H9 (cell line): Measurements from ENCODE around the gene LEKR1. TPM values are rescaled to one million over a fixed set of nuclear protein-coding genes. Genes with fewer than 3 reads are reported as not detected.

ENCODE experiments used
- DNase-seq: peaks from one replicate; pipeline ENCODE4 v3.0.0-alpha.2; 2017
- H2AFZ ChIP-seq: one replicate; pipeline ENCODE4 v1.6.1; 2013; ENCODE audit warnings: mild to moderate bottlenecking, low read length, control low read depth, moderate library complexity
- H2AK5ac ChIP-seq: 2 replicates; pipeline ENCODE4 v1.6.1; 2013; ENCODE audit warnings: low read length, control low read depth, mixed read lengths; ENCODE audit not compliant: insufficient read length
- H2BK120ac ChIP-seq: one replicate; pipeline ENCODE4 v1.6.1; 2013; ENCODE audit warnings: low read depth, mild to moderate bottlenecking, low read length, control low read depth, inconsistent platforms; ENCODE audit not compliant: poor library complexity, severe bottlenecking
- H2BK12ac ChIP-seq: 2 replicates; pipeline ENCODE4 v1.6.1; 2013; ENCODE audit warnings: low read length, control low read depth, mixed read lengths, low read depth; ENCODE audit not compliant: insufficient read length
- H2BK15ac ChIP-seq: 2 replicates; pipeline ENCODE4 v1.6.1; 2013; ENCODE audit warnings: low read depth, low read length, control low read depth
- H2BK20ac ChIP-seq: one replicate; pipeline ENCODE4 v1.6.1; 2013; ENCODE audit warnings: low read depth, mild to moderate bottlenecking, low read length, control low read depth, inconsistent platforms; ENCODE audit not compliant: poor library complexity, severe bottlenecking
- H2BK5ac ChIP-seq: 2 replicates; pipeline ENCODE4 v1.6.1; 2013; ENCODE audit warnings: low read length, control low read depth, mixed read lengths; ENCODE audit not compliant: insufficient read length
- H3K14ac ChIP-seq: 2 replicates; pipeline ENCODE4 v1.6.1; 2013; ENCODE audit warnings: low read length, control low read depth; ENCODE audit not compliant: insufficient read depth
- H3K18ac ChIP-seq: 2 replicates; pipeline ENCODE4 v1.6.1; 2013; ENCODE audit warnings: low read depth, mild to moderate bottlenecking, mixed read lengths, low read length, control low read depth; ENCODE audit not compliant: insufficient read length
- H3K23ac ChIP-seq: 2 replicates; pipeline ENCODE4 v1.6.1; 2013; ENCODE audit warnings: low read length, control low read depth, mixed read lengths, low read depth; ENCODE audit not compliant: insufficient read length
- H3K23me2 ChIP-seq: 2 replicates; pipeline ENCODE4 v1.6.1; 2013; ENCODE audit warnings: low read depth, mild to moderate bottlenecking, mixed read lengths, low read length, control low read depth; ENCODE audit not compliant: insufficient read length, poor library complexity, severe bottlenecking
- H3K27ac ChIP-seq: 2 replicates; pipeline ENCODE4 v1.5.1; 2013; ENCODE audit warnings: low read length, control low read depth, mixed read lengths, low read depth; ENCODE audit not compliant: insufficient read length
- H3K27me3 ChIP-seq: 2 replicates; pipeline ENCODE4 v1.6.1; 2013; ENCODE audit warnings: low read length, control low read depth, inconsistent platforms; ENCODE audit not compliant: insufficient read depth
- H3K4ac ChIP-seq: 2 replicates; pipeline ENCODE4 v1.6.1; 2013; ENCODE audit warnings: low read depth, mild to moderate bottlenecking, control low read depth, inconsistent platforms, low read length, moderate library complexity
- H3K4me1 ChIP-seq: 2 replicates; pipeline ENCODE4 v1.6.1; 2013; ENCODE audit warnings: low read length, control low read depth, inconsistent platforms; ENCODE audit not compliant: insufficient read depth
- H3K4me2 ChIP-seq: 2 replicates; pipeline ENCODE4 v1.6.1; 2013; ENCODE audit warnings: low read length, control low read depth, mixed read lengths; ENCODE audit not compliant: insufficient read length, insufficient read depth
- H3K56ac ChIP-seq: 2 replicates; pipeline ENCODE4 v1.6.1; 2013; ENCODE audit warnings: low read depth, mild to moderate bottlenecking, mixed read lengths, low read length, control low read depth; ENCODE audit not compliant: insufficient read length
- H3K79me1 ChIP-seq: 2 replicates; pipeline ENCODE4 v1.6.1; 2013; ENCODE audit warnings: low read depth, mild to moderate bottlenecking, moderate library complexity, low read length, control low read depth, inconsistent platforms; ENCODE audit not compliant: insufficient read depth, poor library complexity, severe bottlenecking
- H3K79me2 ChIP-seq: 2 replicates; pipeline ENCODE4 v1.6.1; 2013; ENCODE audit warnings: low read length, control low read depth, inconsistent platforms; ENCODE audit not compliant: insufficient read depth
- H3K9ac ChIP-seq: 2 replicates; pipeline ENCODE4 v1.6.1; 2013; ENCODE audit warnings: low read length, control low read depth, mixed read lengths; ENCODE audit not compliant: insufficient read length; ENCODE audit errors: extremely low read depth
- H3K9me3 ChIP-seq: one replicate; pipeline ENCODE4 v1.6.1; 2013; ENCODE audit warnings: low read depth, low read length, inconsistent platforms; ENCODE audit not compliant: control insufficient read depth
- H3T11ph ChIP-seq: one replicate; pipeline ENCODE4 v1.6.1; 2013; ENCODE audit warnings: mild to moderate bottlenecking, low read length, control low read depth, inconsistent platforms
- H4K20me1 ChIP-seq: one replicate; pipeline ENCODE4 v1.6.1; 2013; ENCODE audit not compliant: control insufficient read depth, insufficient read length, insufficient read depth
- H4K5ac ChIP-seq: 2 replicates; pipeline ENCODE4 v1.6.1; 2013; ENCODE audit warnings: low read depth, mild to moderate bottlenecking, mixed read lengths, low read length, control low read depth; ENCODE audit not compliant: insufficient read length
- H4K8ac ChIP-seq: replicated peaks from 2 replicates; pipeline ENCODE4 v1.6.1; 2013; ENCODE audit warnings: low read length, control low read depth, mixed read lengths, low read depth; ENCODE audit not compliant: insufficient read length
- H4K91ac ChIP-seq: 2 replicates; pipeline ENCODE4 v1.6.1; 2013; ENCODE audit warnings: low read depth, mild to moderate bottlenecking, moderate library complexity, mixed read lengths, low read length, control low read depth; ENCODE audit not compliant: insufficient read length
- H3K27ac Mint-ChIP-seq, 3 experiments: 2 replicates in 2 of 3; 3 replicates in 1 of 3; pipeline ENCODE4 v1.8.0; 2020 to 2021; ENCODE audit warnings: mixed read lengths in 3 of 3, mild to moderate bottlenecking in 1 of 3, moderate library complexity in 1 of 3
- H3K27me3 Mint-ChIP-seq: 2 replicates; pipeline ENCODE4 v1.8.0; 2021; ENCODE audit warnings: low read depth, mild to moderate bottlenecking, moderate library complexity, mixed read lengths
- H3K36me3 Mint-ChIP-seq, 3 experiments: 2 replicates in 2 of 3; 3 replicates in 1 of 3; pipeline ENCODE4 v1.8.0; 2020 to 2021; ENCODE audit warnings: low read depth in 3 of 3, mixed read lengths in 3 of 3; ENCODE audit not compliant: insufficient read depth in 1 of 3
- H3K4me1 Mint-ChIP-seq, 2 experiments: 2 replicates each; pipeline ENCODE4 v1.8.0; 2020; ENCODE audit warnings: mixed read lengths in 2 of 2
- H3K4me3 Mint-ChIP-seq, 2 experiments: 2 replicates in 1 of 2; 3 replicates in 1 of 2; pipeline ENCODE4 v1.8.0; 2020 to 2021; ENCODE audit warnings: mild to moderate bottlenecking in 2 of 2, mixed read lengths in 2 of 2, moderate library complexity in 1 of 2
- H3K9me3 Mint-ChIP-seq, 2 experiments: 2 replicates in 1 of 2; 3 replicates in 1 of 2; pipeline ENCODE4 v1.8.0; 2020; ENCODE audit warnings: mild to moderate bottlenecking in 2 of 2, mixed read lengths in 2 of 2, moderate library complexity in 1 of 2
- WGBS: extraction: QIAGEN DNeasy Blood & Tissue Kit; methylation state at CpG from one replicate; pipeline ENCODE4 v1.1.7; 2013; ENCODE audit warnings: missing lambda C conversion rate, low lambda C conversion rate, mixed read lengths; ENCODE audit not compliant: insufficient read length; ENCODE audit errors: extremely low coverage; 5-methylcytosine and 5-hydroxymethylcytosine counted together
- total RNA-seq: library from RNA; stranded (reverse); gene quantifications from 2 replicates; pipeline ENCODE4 v1.2.1, GENCODE V29; 2021
- TF ChIP-seq, protein P1 (sequence below): fragments of 200-600 bp; sonication (generic); conservative IDR thresholded peaks from 3 replicates; pipeline ENCODE4 v1.8.0; 2021; ENCODE audit warnings: antibody characterized with exemption, mild to moderate bottlenecking

LEKR1 gene
- total RNA-seq, 1 experiment from 2014 or later, result not detected

DNA sequence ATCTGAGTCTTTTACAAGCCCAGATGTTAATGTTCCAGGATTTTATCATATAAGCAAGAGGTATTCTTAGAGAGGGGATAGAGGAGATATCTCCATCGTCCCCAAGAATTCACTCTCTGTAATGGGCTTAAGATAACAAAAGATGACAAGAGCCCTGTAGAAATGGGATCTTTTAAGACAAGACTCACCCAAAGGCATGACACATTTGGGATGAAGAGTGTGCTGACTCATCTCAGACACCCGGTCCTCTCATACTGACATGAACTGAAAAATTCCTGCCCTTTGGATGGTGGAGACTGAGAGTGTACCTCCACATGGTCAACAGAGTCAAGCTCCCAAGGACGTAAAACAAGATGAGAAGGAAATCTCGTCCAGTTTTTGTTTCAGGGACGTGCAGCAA lies 11.0 kb downstream of the LEKR1 start:
- Histone ChIP-seq H4K8ac (no peak overlapping the region), H3K79me2 (no peaks in the 10 kb centered on the region), H2AK5ac (no peak overlapping the region), H4K20me1 (no peaks in the 10 kb centered on the region), H2AFZ (no peak overlapping the region), H2BK15ac (no peak overlapping the region), H3K23ac (no peak overlapping the region), H2BK120ac (no peak overlapping the region), H3K79me1 (no peaks in the 10 kb centered on the region), H3K18ac (no peak overlapping the region), H3K56ac (no peak overlapping the region), H3K27me3 (peaks cover under 1% of the 10 kb centered on the region; the same call in 1 of the 2 replicates), H2BK20ac (no peak overlapping the region), H3T11ph (no peak overlapping the region), H2BK5ac (no peak overlapping the region), H3K9ac (no peak overlapping the region), H3K4me1 (peaks cover 5% of the 10 kb centered on the region), H4K91ac (no peak overlapping the region), H2BK12ac (no peak overlapping the region), H3K4me2 (no peak overlapping the region), H3K23me2 (no peaks in the 10 kb centered on the region), H4K5ac (no peak overlapping the region), H3K4ac (no peak overlapping the region), H3K14ac (no peak overlapping the region), H3K9me3 (no peaks in the 10 kb centered on the region), H3K27ac (no peak overlapping the region)
- Mint-ChIP-seq H3K4me3 (no peak overlapping the region), H3K27ac (no peak overlapping the region), H3K4me1 (peaks cover 36 to 50% of the 10 kb centered on the region in 2 experiments), H3K27me3 (peaks cover 16% of the 10 kb centered on the region), H3K9me3 (no peaks in the 10 kb centered on the region; a peak in 1 of 5 replicates), H3K36me3 (no peaks in the 10 kb centered on the region)
- WGBS, result no CpG with 5 or more reads among the region's 5 CpGs
- TF ChIP-seq, protein P1, sequence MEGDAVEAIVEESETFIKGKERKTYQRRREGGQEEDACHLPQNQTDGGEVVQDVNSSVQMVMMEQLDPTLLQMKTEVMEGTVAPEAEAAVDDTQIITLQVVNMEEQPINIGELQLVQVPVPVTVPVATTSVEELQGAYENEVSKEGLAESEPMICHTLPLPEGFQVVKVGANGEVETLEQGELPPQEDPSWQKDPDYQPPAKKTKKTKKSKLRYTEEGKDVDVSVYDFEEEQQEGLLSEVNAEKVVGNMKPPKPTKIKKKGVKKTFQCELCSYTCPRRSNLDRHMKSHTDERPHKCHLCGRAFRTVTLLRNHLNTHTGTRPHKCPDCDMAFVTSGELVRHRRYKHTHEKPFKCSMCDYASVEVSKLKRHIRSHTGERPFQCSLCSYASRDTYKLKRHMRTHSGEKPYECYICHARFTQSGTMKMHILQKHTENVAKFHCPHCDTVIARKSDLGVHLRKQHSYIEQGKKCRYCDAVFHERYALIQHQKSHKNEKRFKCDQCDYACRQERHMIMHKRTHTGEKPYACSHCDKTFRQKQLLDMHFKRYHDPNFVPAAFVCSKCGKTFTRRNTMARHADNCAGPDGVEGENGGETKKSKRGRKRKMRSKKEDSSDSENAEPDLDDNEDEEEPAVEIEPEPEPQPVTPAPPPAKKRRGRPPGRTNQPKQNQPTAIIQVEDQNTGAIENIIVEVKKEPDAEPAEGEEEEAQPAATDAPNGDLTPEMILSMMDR, result no peak
- no peak for DNase-seq
